ENCODE data around the gene PRKD3. TPM values are rescaled to one million over a fixed set of nuclear protein-coding genes. Genes with fewer than 3 reads are reported as not detected.

PRKD3 gene
- total RNA-seq, 1 experiment from 2014 or later = 82.1 TPM

- ATAC-seq (no peak), DNase-seq (ENCODE audit: low spot score) (no peak)
- ChIA-PET POLR2A (no interaction called here), CTCF (interaction anchor here (0.6 to 0.8 kb wide), 2 partner anchors 37 to 77 kb away, joined by 3 read pairs; no protein-coding TSS in a partner anchor)
- Mint-ChIP-seq H3K4me3 (no peak overlapping the region), H3K9me3 (no peaks in the 10 kb centered on the region), H3K36me3 (no peaks in the 10 kb centered on the region), H3K4me1 (peaks cover 18% of the 10 kb centered on the region), H3K27me3 (ENCODE audit: low read depth) (no peaks in the 10 kb centered on the region), H3K27ac (no peak overlapping the region)
- TF ChIP-seq, protein P1, sequence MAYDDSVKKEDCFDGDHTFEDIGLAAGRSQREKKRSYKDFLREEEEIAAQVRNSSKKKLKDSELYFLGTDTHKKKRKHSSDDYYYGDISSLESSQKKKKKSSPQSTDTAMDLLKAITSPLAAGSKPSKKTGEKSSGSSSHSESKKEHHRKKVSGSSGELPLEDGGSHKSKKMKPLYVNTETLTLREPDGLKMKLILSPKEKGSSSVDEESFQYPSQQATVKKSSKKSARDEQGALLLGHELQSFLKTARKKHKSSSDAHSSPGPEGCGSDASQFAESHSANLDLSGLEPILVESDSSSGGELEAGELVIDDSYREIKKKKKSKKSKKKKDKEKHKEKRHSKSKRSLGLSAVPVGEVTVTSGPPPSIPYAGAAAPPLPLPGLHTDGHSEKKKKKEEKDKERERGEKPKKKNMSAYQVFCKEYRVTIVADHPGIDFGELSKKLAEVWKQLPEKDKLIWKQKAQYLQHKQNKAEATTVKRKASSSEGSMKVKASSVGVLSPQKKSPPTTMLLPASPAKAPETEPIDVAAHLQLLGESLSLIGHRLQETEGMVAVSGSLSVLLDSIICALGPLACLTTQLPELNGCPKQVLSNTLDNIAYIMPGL (CRISPR knock-in tag; IDR thresholded peaks at IDR 0.05) = no peak
- TF ChIP-seq ZSCAN18 (CRISPR knock-in tag; IDR thresholded peaks at IDR 0.05) (no peak), FOXK1 (CRISPR knock-in tag; IDR thresholded peaks at IDR 0.05) (no peak), CREB1 (CRISPR knock-in tag; IDR thresholded peaks at IDR 0.05) (no peak), NR3C1 (CRISPR knock-in tag; conservative IDR thresholded peaks at IDR 0.05; ENCODE audit: low read depth) (no peak), ZNF138 (CRISPR knock-in tag; conservative IDR thresholded peaks at IDR 0.05) (no peak), PRRX2 (CRISPR knock-in tag; IDR thresholded peaks at IDR 0.05) (no peak), NFE2L1 (CRISPR knock-in tag; IDR thresholded peaks at IDR 0.05) (no peak), MXD4 (CRISPR knock-in tag; IDR thresholded peaks at IDR 0.05; ENCODE audit: borderline replicate concordance) (no peak), NFYB (CRISPR knock-in tag; conservative IDR thresholded peaks at IDR 0.05; ENCODE audit: low read depth) (no peak), ETV6 (CRISPR knock-in tag; IDR thresholded peaks at IDR 0.05) (no peak), TCF7 (CRISPR knock-in tag; IDR thresholded peaks at IDR 0.05; ENCODE audit: low read depth) (no peak), MYBL2 (CRISPR knock-in tag; IDR thresholded peaks at IDR 0.05) (no peak), ZNF671 (CRISPR knock-in tag; IDR thresholded peaks at IDR 0.05) (no peak), EMX1 (CRISPR knock-in tag; IDR thresholded peaks at IDR 0.05) (no peak), FOXJ3 (CRISPR knock-in tag; IDR thresholded peaks at IDR 0.05; ENCODE audit: borderline replicate concordance) (no peak), ZNF317 (CRISPR knock-in tag; IDR thresholded peaks at IDR 0.05; ENCODE audit: borderline replicate concordance, low read depth) (no peak)
- TF ChIP-seq, protein P2, sequence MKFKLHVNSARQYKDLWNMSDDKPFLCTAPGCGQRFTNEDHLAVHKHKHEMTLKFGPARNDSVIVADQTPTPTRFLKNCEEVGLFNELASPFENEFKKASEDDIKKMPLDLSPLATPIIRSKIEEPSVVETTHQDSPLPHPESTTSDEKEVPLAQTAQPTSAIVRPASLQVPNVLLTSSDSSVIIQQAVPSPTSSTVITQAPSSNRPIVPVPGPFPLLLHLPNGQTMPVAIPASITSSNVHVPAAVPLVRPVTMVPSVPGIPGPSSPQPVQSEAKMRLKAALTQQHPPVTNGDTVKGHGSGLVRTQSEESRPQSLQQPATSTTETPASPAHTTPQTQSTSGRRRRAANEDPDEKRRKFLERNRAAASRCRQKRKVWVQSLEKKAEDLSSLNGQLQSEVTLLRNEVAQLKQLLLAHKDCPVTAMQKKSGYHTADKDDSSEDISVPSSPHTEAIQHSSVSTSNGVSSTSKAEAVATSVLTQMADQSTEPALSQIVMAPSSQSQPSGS (CRISPR knock-in tag; IDR thresholded peaks at IDR 0.05; ENCODE audit: borderline replicate concordance, low read depth) = no peak
- TF ChIP-seq, protein P3, sequence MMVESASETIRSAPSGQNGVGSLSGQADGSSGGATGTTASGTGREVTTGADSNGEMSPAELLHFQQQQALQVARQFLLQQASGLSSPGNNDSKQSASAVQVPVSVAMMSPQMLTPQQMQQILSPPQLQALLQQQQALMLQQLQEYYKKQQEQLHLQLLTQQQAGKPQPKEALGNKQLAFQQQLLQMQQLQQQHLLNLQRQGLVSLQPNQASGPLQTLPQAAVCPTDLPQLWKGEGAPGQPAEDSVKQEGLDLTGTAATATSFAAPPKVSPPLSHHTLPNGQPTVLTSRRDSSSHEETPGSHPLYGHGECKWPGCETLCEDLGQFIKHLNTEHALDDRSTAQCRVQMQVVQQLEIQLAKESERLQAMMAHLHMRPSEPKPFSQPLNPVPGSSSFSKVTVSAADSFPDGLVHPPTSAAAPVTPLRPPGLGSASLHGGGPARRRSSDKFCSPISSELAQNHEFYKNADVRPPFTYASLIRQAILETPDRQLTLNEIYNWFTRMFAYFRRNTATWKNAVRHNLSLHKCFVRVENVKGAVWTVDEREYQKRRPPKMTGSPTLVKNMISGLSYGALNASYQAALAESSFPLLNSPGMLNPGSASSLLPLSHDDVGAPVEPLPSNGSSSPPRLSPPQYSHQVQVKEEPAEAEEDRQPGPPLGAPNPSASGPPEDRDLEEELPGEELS (CRISPR knock-in tag; IDR thresholded peaks at IDR 0.05) = no peak
Measured at GRCh38 chr2:37337620-37338280, 13.1 kb upstream of the PRKD3 start.

GRCh38 chr2:37335604-37336003 lies 11.0 kb upstream of the PRKD3 start:
- DNase-seq (ENCODE audit: low spot score) (no peak), ATAC-seq (no peak)
- POLR2A ChIA-PET = interaction anchor here (0.7 kb wide), 1 partner anchor 11 kb away, joined by 5 read pairs; the partner anchor contains the start of gene PRKD3
- Mint-ChIP-seq H3K4me1 (peaks cover 10% of the 10 kb centered on the region), H3K27ac (no peak overlapping the region), H3K9me3 (no peaks in the 10 kb centered on the region), H3K27me3 (ENCODE audit: low read depth) (no peaks in the 10 kb centered on the region), H3K4me3 (no peak overlapping the region), H3K36me3 (no peaks in the 10 kb centered on the region)
- CTCF ChIA-PET = no interaction called here
- TF ChIP-seq, protein P4, sequence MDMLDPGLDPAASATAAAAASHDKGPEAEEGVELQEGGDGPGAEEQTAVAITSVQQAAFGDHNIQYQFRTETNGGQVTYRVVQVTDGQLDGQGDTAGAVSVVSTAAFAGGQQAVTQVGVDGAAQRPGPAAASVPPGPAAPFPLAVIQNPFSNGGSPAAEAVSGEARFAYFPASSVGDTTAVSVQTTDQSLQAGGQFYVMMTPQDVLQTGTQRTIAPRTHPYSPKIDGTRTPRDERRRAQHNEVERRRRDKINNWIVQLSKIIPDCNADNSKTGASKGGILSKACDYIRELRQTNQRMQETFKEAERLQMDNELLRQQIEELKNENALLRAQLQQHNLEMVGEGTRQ (CRISPR knock-in tag; IDR thresholded peaks at IDR 0.05) = no peak
- no peak for TF ChIP-seq ZNF396 (CRISPR knock-in tag; IDR thresholded peaks at IDR 0.05; ENCODE audit: borderline replicate concordance)
- TF ChIP-seq JAZF1 (CRISPR knock-in tag; IDR thresholded peaks at IDR 0.05) = no peak
- TF ChIP-seq ATF1 (CRISPR knock-in tag; IDR thresholded peaks at IDR 0.05) = no peak
- TF ChIP-seq ATF3 (CRISPR knock-in tag; conservative IDR thresholded peaks at IDR 0.05) = no peak
- no peak for TF ChIP-seq ZBTB21 (CRISPR knock-in tag; IDR thresholded peaks at IDR 0.05; ENCODE audit: borderline replicate concordance)
- TF ChIP-seq, protein P5, sequence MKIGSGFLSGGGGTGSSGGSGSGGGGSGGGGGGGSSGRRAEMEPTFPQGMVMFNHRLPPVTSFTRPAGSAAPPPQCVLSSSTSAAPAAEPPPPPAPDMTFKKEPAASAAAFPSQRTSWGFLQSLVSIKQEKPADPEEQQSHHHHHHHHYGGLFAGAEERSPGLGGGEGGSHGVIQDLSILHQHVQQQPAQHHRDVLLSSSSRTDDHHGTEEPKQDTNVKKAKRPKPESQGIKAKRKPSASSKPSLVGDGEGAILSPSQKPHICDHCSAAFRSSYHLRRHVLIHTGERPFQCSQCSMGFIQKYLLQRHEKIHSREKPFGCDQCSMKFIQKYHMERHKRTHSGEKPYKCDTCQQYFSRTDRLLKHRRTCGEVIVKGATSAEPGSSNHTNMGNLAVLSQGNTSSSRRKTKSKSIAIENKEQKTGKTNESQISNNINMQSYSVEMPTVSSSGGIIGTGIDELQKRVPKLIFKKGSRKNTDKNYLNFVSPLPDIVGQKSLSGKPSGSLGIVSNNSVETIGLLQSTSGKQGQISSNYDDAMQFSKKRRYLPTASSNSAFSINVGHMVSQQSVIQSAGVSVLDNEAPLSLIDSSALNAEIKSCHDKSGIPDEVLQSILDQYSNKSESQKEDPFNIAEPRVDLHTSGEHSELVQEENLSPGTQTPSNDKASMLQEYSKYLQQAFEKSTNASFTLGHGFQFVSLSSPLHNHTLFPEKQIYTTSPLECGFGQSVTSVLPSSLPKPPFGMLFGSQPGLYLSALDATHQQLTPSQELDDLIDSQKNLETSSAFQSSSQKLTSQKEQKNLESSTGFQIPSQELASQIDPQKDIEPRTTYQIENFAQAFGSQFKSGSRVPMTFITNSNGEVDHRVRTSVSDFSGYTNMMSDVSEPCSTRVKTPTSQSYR (CRISPR knock-in tag; IDR thresholded peaks at IDR 0.05) = no peak
